Heart left ventricle (tissue), 16 donors: Measurements from ENCODE around the gene PTCD1. TPM values are rescaled to one million over a fixed set of nuclear protein-coding genes. Genes with fewer than 3 reads are reported as not detected.

ENCODE experiments used
- ATAC-seq, 4 donors: fragments of 200-7000 bp; cut with Tn5 transposase; one replicate each; pipeline ENCODE4 v1.9.1; 2020 to 2022; ENCODE audit warnings: moderate library complexity in 4 of 4, mild to moderate bottlenecking in 3 of 4, moderate number of reproducible peaks in 1 of 4
- DNase-seq, 5 donors: peaks; one replicate each; pipeline ENCODE4 v3.0.0-alpha.2; 2020
- H3K27ac ChIP-seq, 12 donors: fragments of 200-600 bp; sonication (generic) in 4 of 12; one replicate each; pipeline versions ENCODE4 v1.5.0 to v1.8.0; 2016 to 2022; ENCODE audit warnings: mild to moderate bottlenecking in 2 of 12
- H3K27me3 ChIP-seq, 9 donors: fragments of 200-600 bp; sonication (generic) in 2 of 9; one replicate each; pipeline versions ENCODE4 v1.5.1 to v1.8.0; 2016 to 2022; ENCODE audit warnings: mild to moderate bottlenecking in 3 of 9
- H3K36me3 ChIP-seq, 9 donors: fragments of 200-600 bp; sonication (generic) in 2 of 9; one replicate each; pipeline versions ENCODE4 v1.5.0 to v1.8.0; 2018 to 2022; ENCODE audit warnings: mild to moderate bottlenecking in 2 of 9
- H3K4me1 ChIP-seq, 12 donors: fragments of 200-600 bp; sonication (generic) in 4 of 12; one replicate each; pipeline versions ENCODE4 v1.5.0 to v1.8.0; 2016 to 2022; ENCODE audit warnings: mild to moderate bottlenecking in 3 of 12
- H3K4me3 ChIP-seq, 12 donors: fragments of 200-600 bp; sonication (generic) in 4 of 12; one replicate each; pipeline versions ENCODE4 v1.5.0 to v1.8.0; 2017 to 2022; ENCODE audit warnings: mild to moderate bottlenecking in 9 of 12, moderate library complexity in 4 of 12
- H3K9me3 ChIP-seq, 12 donors: fragments of 200-600 bp; sonication (generic) in 4 of 12; one replicate each; pipeline versions ENCODE4 v1.5.0 to v1.8.0; 2016 to 2022; ENCODE audit warnings: mild to moderate bottlenecking in 1 of 12
- POLR2A ChIP-seq, 2 donors: fragments of 450-650 bp; IDR thresholded peaks; one replicate each; pipeline ENCODE4 v1.6.1; 2017; ENCODE audit warnings: antibody characterized with exemption in 2 of 2, mild to moderate bottlenecking in 2 of 2, moderate library complexity in 2 of 2
- WGBS, 4 donors: extraction: QIAGEN DNeasy Blood & Tissue Kit in 2 of 4; methylation state at CpG; one replicate each; pipeline versions ENCODE4 v1.1.5 to v1.1.7; 2013 to 2018; 5-methylcytosine and 5-hydroxymethylcytosine counted together
- intact Hi-C, 10 donors: fragments of 100-400 bp; cut with DNase I; formaldehyde crosslinking; loops; one replicate each; pipeline versions ENCODE4 v1.11.1 to v1.14.2; 2022
- polyA plus RNA-seq, 2 donors: library from polyadenylated mRNA; stranded (reverse); fragments of 200-250 nt; gene quantifications; one replicate each; pipeline ENCODE4 v1.2.3, GENCODE V29; 2013
- total RNA-seq, 9 donors: library from RNA; depleted of rRNA in 2 of 9; stranded (reverse); fragments of >200 nt in 2 of 9; fragmentation: NEBNext Ultra II Directional in 3 of 9; extraction: Animal tissue kit (Norgen Biotek cat#: 25700) in 3 of 9; gene quantifications; one replicate each; pipeline versions ENCODE4 v1.1.0 to v1.2.4, GENCODE V29; 2016 to 2023
- TF ChIP-seq, protein P1 (sequence below), 12 donors: fragments of 200-600 bp; sonication (generic) in 4 of 12; IDR thresholded peaks; one replicate each; pipeline versions ENCODE4 v1.5.0 to v1.8.0; 2018 to 2022; ENCODE audit warnings: antibody characterized with exemption in 12 of 12, mild to moderate bottlenecking in 5 of 12
- donor health status: ischemic (EF 13 %, LVEDD 7.1; RV severe dilation, severe dysfunction).
- donor health status: healthy with polysubstance abuse.
- donor health status: DM: no; HTN: yes; CAD: no.
- donor health status: DM: no; HTN: no; CAD: no.
- donor health status: ischemic (EF 25% LVEDD 6.9; RV normal size, moderate dysfunction).
- donor health status: ischemic (EF 25% LVEDD 5.7; RV mildly dilated, moderate dysfunction).
- donor health status: healthy.
- donor health status: DM: yes; HTN: yes; CAD: no.
- donor health status: ischemic (EF 35%, LVEDD 5.7; RV mildly dilated, moderate dysfunction).
- donor health status: nonischemic (EF 11% LVEDD 7.7; RV severe dilation, severe dysfunction).
- donor health status: DM: yes; HTN: yes; CAD: no.
- donor health status: PGD.
- donor health status: ischemic (EF 29% LVEDD 5.4; RV normal size, mild dysfunction).
- donor health status: nonischemic (EF 23%, LVEDD 6.1; RV moderate dilation, normal function).

Gene PTCD1
- total and polyA plus RNA-seq, 11 donors, result 2.1 to 9.0 (median 3.7) TPM

DNA sequence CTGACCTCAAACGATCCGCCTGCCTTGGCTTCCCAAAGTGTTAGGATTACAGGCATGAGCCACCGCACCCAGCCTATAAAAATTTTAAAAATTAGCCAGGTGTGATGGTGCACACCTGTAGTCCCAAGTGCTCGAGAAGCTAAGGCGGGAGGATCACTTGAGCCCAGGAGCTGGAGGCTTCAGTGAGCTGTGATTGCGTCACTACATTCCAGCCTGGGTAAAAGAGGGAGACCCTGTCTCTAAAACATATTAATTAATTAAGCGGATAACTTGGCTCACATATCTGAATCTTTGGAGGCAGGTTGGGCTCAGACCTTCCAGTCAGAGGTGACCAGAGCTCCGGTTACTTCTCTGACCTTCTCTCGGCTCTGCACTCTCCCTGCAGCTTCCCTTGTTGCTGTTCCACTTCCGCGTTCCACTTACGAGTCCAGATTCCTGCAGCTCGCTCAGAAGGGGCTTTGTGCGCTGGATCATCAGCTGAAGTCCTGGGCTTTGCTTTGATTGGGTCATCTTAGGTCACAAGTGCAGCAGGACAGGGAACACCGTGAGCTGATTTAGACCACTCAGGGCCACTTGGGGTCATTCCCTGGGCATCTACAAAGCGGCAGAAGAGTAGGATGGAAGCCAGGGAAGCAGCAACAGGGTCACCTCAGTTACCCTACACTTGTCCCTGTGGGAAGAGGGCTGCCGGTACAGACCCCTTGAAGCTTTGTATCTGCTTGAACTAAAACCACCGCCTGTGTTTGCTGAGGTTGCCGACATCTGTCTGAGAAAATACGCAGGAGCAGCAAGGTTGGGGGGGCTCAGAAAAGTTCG lies 66.1 kb downstream of the PTCD1 start:
- Histone ChIP-seq H3K4me3 (peak overlapping the region in 1 of 12 donors; percentile 19), H3K27ac (peak overlapping the region in 9 of 12 donors; percentile 0 to 56 (median 45)), H3K9me3 (no peaks in the 10 kb centered on the region), H3K27me3 (no peaks in the 10 kb centered on the region), H3K36me3 (peaks cover 0 to 24% (median 9%) of the 10 kb centered on the region in 9 donors), H3K4me1 (peaks cover 0 to 39% (median 13%) of the 10 kb centered on the region in 12 donors)
- DNase-seq, result peak in 1 of 5 donors; percentile 43
- intact Hi-C loops, result loop anchor here in 1 of 10 donors (5.0 kb wide), 1 partner anchor 35 kb away; the partner anchor contains the start of genes BUD31 and PDAP1
- TF ChIP-seq, protein P1, sequence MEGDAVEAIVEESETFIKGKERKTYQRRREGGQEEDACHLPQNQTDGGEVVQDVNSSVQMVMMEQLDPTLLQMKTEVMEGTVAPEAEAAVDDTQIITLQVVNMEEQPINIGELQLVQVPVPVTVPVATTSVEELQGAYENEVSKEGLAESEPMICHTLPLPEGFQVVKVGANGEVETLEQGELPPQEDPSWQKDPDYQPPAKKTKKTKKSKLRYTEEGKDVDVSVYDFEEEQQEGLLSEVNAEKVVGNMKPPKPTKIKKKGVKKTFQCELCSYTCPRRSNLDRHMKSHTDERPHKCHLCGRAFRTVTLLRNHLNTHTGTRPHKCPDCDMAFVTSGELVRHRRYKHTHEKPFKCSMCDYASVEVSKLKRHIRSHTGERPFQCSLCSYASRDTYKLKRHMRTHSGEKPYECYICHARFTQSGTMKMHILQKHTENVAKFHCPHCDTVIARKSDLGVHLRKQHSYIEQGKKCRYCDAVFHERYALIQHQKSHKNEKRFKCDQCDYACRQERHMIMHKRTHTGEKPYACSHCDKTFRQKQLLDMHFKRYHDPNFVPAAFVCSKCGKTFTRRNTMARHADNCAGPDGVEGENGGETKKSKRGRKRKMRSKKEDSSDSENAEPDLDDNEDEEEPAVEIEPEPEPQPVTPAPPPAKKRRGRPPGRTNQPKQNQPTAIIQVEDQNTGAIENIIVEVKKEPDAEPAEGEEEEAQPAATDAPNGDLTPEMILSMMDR (IDR thresholded peaks at IDR 0.05), result no peak
- TF ChIP-seq POLR2A (IDR thresholded peaks at IDR 0.05), result no peak
- WGBS, 4 donors, result 44 to 52% (median 46%) methylated on average over 18 to 21 of the region's 21 CpGs
- ATAC-seq, result peak; percentile 3 to 22 (median 8)

DNA sequence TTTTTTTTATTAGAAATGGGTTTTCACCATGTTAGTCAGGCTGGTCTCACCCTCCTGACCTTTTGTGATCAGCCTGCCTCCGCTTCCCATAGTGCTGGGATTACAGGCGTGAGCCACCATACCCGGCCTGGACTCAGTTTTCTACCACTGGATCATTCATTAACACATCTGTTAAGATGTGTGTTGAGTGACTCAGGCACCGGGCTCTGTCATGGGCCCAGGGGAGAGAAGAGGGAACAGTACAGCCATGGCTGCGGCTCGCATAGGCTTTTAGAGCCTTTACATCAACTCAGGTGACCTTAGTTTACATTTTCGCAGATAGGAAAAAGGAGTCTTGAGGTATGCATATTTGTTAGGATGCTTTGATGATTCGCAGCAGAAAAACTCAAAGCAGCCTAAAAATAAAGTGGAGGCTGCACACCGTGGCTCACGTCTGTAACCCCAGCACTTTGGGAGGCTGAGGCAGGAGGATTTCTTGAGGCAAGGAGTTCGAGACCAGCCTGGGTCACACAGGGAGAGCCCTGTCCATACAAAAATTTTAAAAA lies 67.2 kb downstream of the PTCD1 start:
- ATAC-seq (no peak), DNase-seq (no peak)
- Histone ChIP-seq H3K9me3 (no peaks in the 10 kb centered on the region), H3K4me1 (peaks cover 0 to 37% (median 13%) of the 10 kb centered on the region in 12 donors), H3K4me3 (no peak overlapping the region), H3K27ac (no peak overlapping the region), H3K36me3 (peaks cover 0 to 26% (median 18%) of the 10 kb centered on the region in 9 donors), H3K27me3 (no peaks in the 10 kb centered on the region)
- 91 to 94% (median 94%) methylated on average over 11 of the region's 11 CpGs for WGBS, 4 donors
- TF ChIP-seq, protein P1 (IDR thresholded peaks at IDR 0.05), result no peak
- no peak for TF ChIP-seq POLR2A (IDR thresholded peaks at IDR 0.05)
- intact Hi-C loops, result loop anchor here in 1 of 10 donors (5.0 kb wide), 1 partner anchor 36 kb away; the partner anchor contains the start of genes BUD31 and PDAP1

DNA sequence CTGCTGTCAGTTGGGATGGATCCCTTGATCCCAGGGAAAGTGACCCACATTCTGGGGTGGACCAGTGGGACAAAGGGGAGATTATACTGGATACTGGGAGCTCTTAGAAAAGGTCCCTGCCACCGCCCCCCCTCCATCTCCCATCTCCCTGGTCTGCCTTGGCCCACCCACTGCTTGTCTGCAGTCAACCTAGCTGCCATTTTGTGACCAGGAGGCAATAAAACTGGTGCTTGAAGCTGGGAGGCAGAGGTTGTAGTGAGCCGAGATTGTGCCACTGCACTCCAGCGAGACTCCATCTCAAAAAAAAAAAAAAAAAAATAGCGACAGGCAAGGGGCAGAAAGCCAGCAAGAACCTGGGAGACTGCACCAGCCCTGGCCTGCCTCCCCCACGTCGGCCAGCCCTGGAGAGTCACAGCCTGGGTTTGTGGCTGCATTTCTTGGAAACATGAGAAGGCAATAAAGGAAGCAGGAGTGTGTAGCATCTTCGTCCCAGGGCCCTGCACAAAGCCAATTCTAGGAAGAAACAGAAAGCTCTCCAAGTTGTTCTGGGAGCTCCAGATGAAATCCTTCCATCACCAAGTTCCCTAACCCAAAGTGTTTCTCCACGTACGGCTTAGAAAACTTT lies 68.7 kb downstream of the PTCD1 start:
- peak overlapping the region in 2 of 12 donors; percentile 35 to 49 for H3K27ac ChIP-seq
- intact Hi-C loops, result loop anchor here in 3 of 10 donors (5.0 to 10.0 kb wide), 2 partner anchors 37 to 45 kb away; partner anchors contain the start of genes BUD31 (in 2 of the 3) and PDAP1 (in 2 of the 3)
- DNase-seq, result no peak

More for the DNA sequence above, 68.7 kb downstream of the PTCD1 start:
- TF ChIP-seq POLR2A (IDR thresholded peaks at IDR 0.05), result no peak
- TF ChIP-seq, protein P1 (IDR thresholded peaks at IDR 0.05), result no peak
- peak in 1 of 4 donors; percentile 3 for ATAC-seq
- WGBS, 4 donors, result 54 to 60% (median 58%) methylated on average over 8 to 9 of the region's 9 CpGs
- Histone ChIP-seq H3K36me3 (peaks cover 0 to 42% (median 34%) of the 10 kb centered on the region in 9 donors), H3K9me3 (no peaks in the 10 kb centered on the region), H3K4me3 (no peak overlapping the region), H3K4me1 (peaks cover 0 to 25% (median 7%) of the 10 kb centered on the region in 12 donors), H3K27me3 (no peaks in the 10 kb centered on the region)
